Fibroblast of lung (primary cell): ENCODE results near the gene POP7. TPM values are rescaled to one million over a fixed set of nuclear protein-coding genes. Genes with fewer than 3 reads are reported as not detected.

Experiments used
- DNase-seq, 2 donors: peaks; one replicate each; pipeline versions ENCODE4 v3.0.0 to v3.0.0-alpha.2; 2010; ENCODE audit warnings: low read depth in 2 of 2
- H2AFZ ChIP-seq: 2 replicates; pipeline ENCODE4 v1.5.1; 2012; ENCODE audit warnings: low read length, control low read depth, inconsistent platforms
- H3K27ac ChIP-seq: 2 replicates; pipeline ENCODE4 v1.5.1; 2011; ENCODE audit warnings: low read length, control low read depth; ENCODE audit not compliant: insufficient read depth
- H3K27me3 ChIP-seq: 2 replicates; pipeline ENCODE4 v1.5.1; 2011; ENCODE audit warnings: mild to moderate bottlenecking, low read length; ENCODE audit not compliant: control insufficient read depth, insufficient read depth
- H3K36me3 ChIP-seq: 2 replicates; pipeline ENCODE4 v1.5.1; 2011; ENCODE audit warnings: low read length; ENCODE audit not compliant: control insufficient read depth, insufficient read depth
- H3K4me1 ChIP-seq: 2 replicates; pipeline ENCODE4 v1.5.1; 2011; ENCODE audit warnings: low read length; ENCODE audit not compliant: control insufficient read depth, insufficient read depth; ENCODE audit errors: extremely low read depth
- H3K4me2 ChIP-seq: 2 replicates; pipeline ENCODE4 v1.5.1; 2011; ENCODE audit warnings: low read length, control low read depth; ENCODE audit not compliant: insufficient read depth; ENCODE audit errors: extremely low read depth
- H3K4me3 ChIP-seq, 4 experiments: fragments of 200-600 bp in 1 of 4; sonication (generic) in 1 of 4; replicated peaks in 1 of 4; 2 replicates each; pipeline ENCODE4 v1.5.1; 2011 to 2016; ENCODE audit warnings: low read length in 4 of 4, low read depth in 3 of 4, mild to moderate bottlenecking in 3 of 4, control low read depth in 2 of 4, inconsistent platforms in 1 of 4, mixed read lengths in 1 of 4; ENCODE audit not compliant: insufficient read depth in 1 of 4; ENCODE audit errors: control extremely low read depth in 1 of 4
- H3K79me2 ChIP-seq: 2 replicates; pipeline ENCODE4 v1.5.1; 2012; ENCODE audit warnings: mild to moderate bottlenecking, low read length, inconsistent platforms; ENCODE audit not compliant: control insufficient read depth, insufficient read depth
- H3K9ac ChIP-seq: 2 replicates; pipeline ENCODE4 v1.5.1; 2011; ENCODE audit warnings: mild to moderate bottlenecking, low read length, control low read depth; ENCODE audit not compliant: insufficient read depth
- H3K9me3 ChIP-seq: 2 replicates; pipeline ENCODE4 v1.5.1; 2012; ENCODE audit warnings: low read depth, low read length; ENCODE audit not compliant: control insufficient read depth, insufficient read depth
- H4K20me1 ChIP-seq: 2 replicates; pipeline ENCODE4 v1.5.1; 2011; ENCODE audit warnings: low read length; ENCODE audit not compliant: control insufficient read depth, insufficient read depth; ENCODE audit errors: extremely low read depth
- CTCF ChIP-seq, 2 donors: IDR thresholded peaks in 1 of 2; conservative IDR thresholded peaks in 1 of 2; 1 replicate in 1 of 2; 2 replicates in 1 of 2; pipeline ENCODE4 v1.5.1; 2011 to 2012; ENCODE audit warnings: low read length in 2 of 2, control low read depth in 1 of 2, inconsistent platforms in 1 of 2, low read depth in 1 of 2, mild to moderate bottlenecking in 1 of 2
- EZH2 ChIP-seq: IDR thresholded peaks from 2 replicates; pipeline ENCODE4 v1.5.1; 2012; ENCODE audit warnings: low read length, control low read depth, mild to moderate bottlenecking; ENCODE audit errors: missing control alignments
- polyA plus RNA-seq, 2 donors: library from polyadenylated mRNA; depleted of rRNA in 1 of 2; stranded (reverse) in 1 of 2; unstranded in 1 of 2; fragments of >200 nt; gene quantifications; 2 replicates each; pipeline ENCODE4 v1.2.1, GENCODE V29; 2011 to 2012; ENCODE audit warnings: missing spikeins in 1 of 2
- total RNA-seq: library from RNA; depleted of rRNA; stranded (reverse); fragments of >200 nt; gene quantifications from 2 replicates; pipeline ENCODE4 v1.2.1, GENCODE V29; 2014

The POP7 gene
- total and polyA plus RNA-seq, 2 donors (not counting 1 experiment from before 2014, with no cell fraction given), result 19.4 to 31.9 TPM

GRCh38 chr7:100693312-100694097 lies 12.4 kb upstream of the POP7 start:
- Histone ChIP-seq H3K27me3 (no peaks in the 10 kb centered on the region), H4K20me1 (no peaks in the 10 kb centered on the region), H2AFZ (no peak overlapping the region), H3K9ac (peak overlapping the region; percentile 76), H3K4me2 (peak overlapping the region; percentile 96), H3K9me3 (no peaks in the 10 kb centered on the region), H3K27ac (peak overlapping the region; percentile 45), H3K4me3 (peak overlapping the region; percentile 74 to 87 (median 85)), H3K79me2 (peaks cover 47% of the 10 kb centered on the region), H3K36me3 (peaks cover 3% of the 10 kb centered on the region), H3K4me1 (peaks cover 6% of the 10 kb centered on the region)
- no peak for DNase-seq
- no peak for TF ChIP-seq EZH2
- no peak for TF ChIP-seq CTCF (conservative IDR thresholded peaks at IDR 0.05 in 1 of 2, IDR thresholded peaks at IDR 0.05 in 1 of 2; ENCODE audit: low read depth in 1 of 2, low read length in 2 of 2)

DNA sequence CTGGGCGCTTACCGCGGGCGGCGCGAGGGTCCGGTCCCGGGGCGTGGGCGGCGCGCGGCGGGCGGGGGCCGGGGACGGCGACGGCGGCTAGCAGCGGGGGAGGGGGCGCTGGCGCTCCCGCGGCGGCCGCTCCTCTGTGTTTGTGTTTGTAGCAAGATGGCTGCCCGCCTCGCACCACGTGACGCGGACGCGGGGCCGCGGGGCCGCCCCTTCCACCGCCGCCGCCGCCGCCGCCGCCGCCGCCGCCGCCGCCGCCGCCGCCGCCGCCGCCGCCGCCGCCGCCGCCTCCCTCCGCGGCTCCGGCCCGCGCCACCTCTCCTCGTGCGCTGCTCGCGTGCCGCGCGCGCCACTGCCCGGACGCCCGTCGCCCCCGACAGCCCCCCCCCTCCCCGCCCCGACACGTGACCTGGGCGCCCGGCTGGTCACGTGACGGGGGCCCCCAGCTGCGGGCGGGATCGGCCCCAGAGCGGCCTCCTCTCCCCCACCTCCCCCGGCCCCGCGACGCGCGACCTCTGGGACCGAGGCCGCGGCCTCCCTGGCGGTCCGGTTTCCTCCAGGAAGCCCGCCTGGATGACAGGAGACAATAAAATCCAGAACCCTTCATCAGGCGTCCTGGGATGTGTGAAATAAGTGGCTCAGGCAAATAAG lies 11.7 kb upstream of the POP7 start, which contains the start of gene GIGYF1:
Gene GIGYF1 (minus strand): TSS at position 153 of the 648 bp plus-strand sequence. CDS start 6,012 bp downstream, outside the sequence.
- peak within 1 kb of the TSS; percentile 96 for H3K4me2 ChIP-seq
- peak within 1 kb of the TSS; percentile 45 for H3K27ac ChIP-seq
- peak within 1 kb of the TSS; percentile 74 to 87 (median 85) for H3K4me3 ChIP-seq
- no peak for TF ChIP-seq CTCF (conservative IDR thresholded peaks at IDR 0.05 in 1 of 2, IDR thresholded peaks at IDR 0.05 in 1 of 2; ENCODE audit: low read depth in 1 of 2, low read length in 2 of 2)
- no peak for TF ChIP-seq EZH2
- DNase-seq, result peak; percentile 57
- H3K4me1 ChIP-seq, result peaks cover 6% of the 10 kb centered on the region
- no peaks in the 10 kb centered on the region for H3K9me3 ChIP-seq
- H3K9ac ChIP-seq, result peak within 1 kb of the TSS; percentile 76
- no peaks in the 10 kb centered on the region for H3K27me3 ChIP-seq
- no peaks in the 10 kb centered on the region for H4K20me1 ChIP-seq
- peaks cover 1% of the 10 kb centered on the region for H3K36me3 ChIP-seq
- peaks cover 41% of the 10 kb centered on the region for H3K79me2 ChIP-seq
- H2AFZ ChIP-seq, result no peak within 1 kb of the TSS

DNA sequence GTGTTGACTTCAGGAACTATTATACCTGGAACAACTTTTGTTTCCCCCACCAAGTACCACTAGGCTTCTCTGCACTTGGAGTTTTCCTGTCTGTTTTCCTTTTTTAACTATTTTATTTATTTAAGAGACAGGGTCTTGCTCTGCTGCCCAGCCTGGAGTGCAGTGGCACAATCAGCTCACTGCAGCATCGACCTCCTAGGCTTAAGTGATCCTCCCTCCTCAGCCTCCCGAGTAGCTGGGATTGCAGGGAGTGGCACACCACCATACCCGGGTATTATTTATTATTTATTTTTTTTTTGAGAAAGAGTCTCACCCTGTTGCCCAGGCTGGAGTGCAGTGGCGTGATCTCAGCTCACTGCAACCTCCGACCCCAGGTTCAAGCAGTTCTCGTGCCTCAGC lies 9.8 kb upstream of the POP7 start:
- H3K9me3 ChIP-seq, result no peaks in the 10 kb centered on the region
- H3K4me2 ChIP-seq, result no peak overlapping the region
- no peak overlapping the region for H3K9ac ChIP-seq
- H3K27ac ChIP-seq, result no peak overlapping the region
- H3K4me1 ChIP-seq, result peaks cover 6% of the 10 kb centered on the region
- peaks cover 25% of the 10 kb centered on the region for H3K79me2 ChIP-seq
- H3K27me3 ChIP-seq, result peaks cover 1% of the 10 kb centered on the region
- TF ChIP-seq EZH2, result no peak
- TF ChIP-seq CTCF (conservative IDR thresholded peaks at IDR 0.05 in 1 of 2, IDR thresholded peaks at IDR 0.05 in 1 of 2; ENCODE audit: low read depth in 1 of 2, low read length in 2 of 2), result no peak
- no peak overlapping the region for H3K4me3 ChIP-seq
- H2AFZ ChIP-seq, result no peak overlapping the region
- no peaks in the 10 kb centered on the region for H3K36me3 ChIP-seq
- H4K20me1 ChIP-seq, result no peaks in the 10 kb centered on the region
- no peak for DNase-seq
